Smooth muscle cell (in vitro differentiated cells): ENCODE data around the gene CASP7. TPM values are rescaled to one million over a fixed set of nuclear protein-coding genes. Genes with fewer than 3 reads are reported as not detected.

Source experiments
- DNase-seq: peaks from one replicate; lab custom pipeline; 2025; ENCODE audit not compliant: unreplicated experiment; lab: John Stamatoyannopoulos, UW
- H2AFZ ChIP-seq: fragments of 200-600 bp; sonication (generic); 2 replicates; pipeline ENCODE4 v1.6.0; 2016; ENCODE audit warnings: antibody characterized with exemption, low read depth, mild to moderate bottlenecking
- H3F3A ChIP-seq: fragments of 200-600 bp; sonication (generic); 2 replicates; pipeline ENCODE4 v1.6.0; 2017; ENCODE audit warnings: antibody characterized with exemption, low read depth
- H3K27ac ChIP-seq: fragments of 200-600 bp; sonication (generic); 2 replicates; pipeline ENCODE4 v1.5.1; 2016; ENCODE audit warnings: low read depth, mild to moderate bottlenecking
- H3K27me3 ChIP-seq: fragments of 200-600 bp; sonication (generic); 2 replicates; pipeline ENCODE4 v1.6.1; 2016; ENCODE audit warnings: low read depth, mild to moderate bottlenecking
- H3K36me3 ChIP-seq: fragments of 200-600 bp; sonication (generic); 2 replicates; pipeline ENCODE4 v1.5.1; 2016; ENCODE audit warnings: low read depth
- H3K4me1 ChIP-seq: fragments of 200-600 bp; sonication (generic); 2 replicates; pipeline ENCODE4 v1.5.1; 2016; ENCODE audit warnings: low read depth
- H3K4me2 ChIP-seq: fragments of 200-600 bp; sonication (generic); 2 replicates; pipeline ENCODE4 v1.6.0; 2016; ENCODE audit warnings: mild to moderate bottlenecking
- H3K4me3 ChIP-seq: fragments of 200-600 bp; sonication (generic); 2 replicates; pipeline ENCODE4 v1.5.1; 2016; ENCODE audit warnings: mild to moderate bottlenecking
- H3K79me2 ChIP-seq: fragments of 200-600 bp; sonication (generic); 2 replicates; pipeline ENCODE4 v1.6.0; 2016; ENCODE audit warnings: low read depth, mild to moderate bottlenecking
- H3K9ac ChIP-seq: fragments of 200-600 bp; sonication (generic); 2 replicates; pipeline ENCODE4 v1.6.0; 2016; ENCODE audit warnings: low read depth
- H3K9me3 ChIP-seq: fragments of 200-600 bp; sonication (generic); replicated peaks from 2 replicates; pipeline ENCODE4 v1.5.1; 2016; ENCODE audit warnings: low read depth
- H4K20me1 ChIP-seq: fragments of 200-600 bp; sonication (generic); 2 replicates; pipeline ENCODE4 v1.6.0; 2016; ENCODE audit warnings: low read depth
- WGBS: methylation state at CpG from one replicate; pipeline ENCODE4 v1.1.7; 2016; ENCODE audit warnings: low lambda C conversion rate; 5-methylcytosine and 5-hydroxymethylcytosine counted together
- polyA plus RNA-seq: library from polyadenylated mRNA; unstranded; fragments of >200 nt; fragmentation: Nextera tagmentation; extraction: Ambion mirVana; gene quantifications from 2 replicates; pipeline ENCODE4 v1.2.1, GENCODE V29; 2016
- total RNA-seq: library from RNA; depleted of rRNA; stranded (reverse); fragments of >200 nt; gene quantifications from 2 replicates; pipeline ENCODE4 v1.2.3, GENCODE V29; 2014
- TF ChIP-seq, protein P1 (sequence below): fragments of 200-600 bp; sonication (generic); IDR thresholded peaks from 2 replicates; pipeline ENCODE4 v1.5.1; 2017; ENCODE audit warnings: borderline replicate concordance, mild to moderate bottlenecking, antibody characterized with exemption; ENCODE audit not compliant: insufficient read depth, poor library complexity, severe bottlenecking

Gene CASP7
- total and polyA plus RNA-seq, 2 experiments from 2014 or later = 16.2 to 21.5 TPM

DNA sequence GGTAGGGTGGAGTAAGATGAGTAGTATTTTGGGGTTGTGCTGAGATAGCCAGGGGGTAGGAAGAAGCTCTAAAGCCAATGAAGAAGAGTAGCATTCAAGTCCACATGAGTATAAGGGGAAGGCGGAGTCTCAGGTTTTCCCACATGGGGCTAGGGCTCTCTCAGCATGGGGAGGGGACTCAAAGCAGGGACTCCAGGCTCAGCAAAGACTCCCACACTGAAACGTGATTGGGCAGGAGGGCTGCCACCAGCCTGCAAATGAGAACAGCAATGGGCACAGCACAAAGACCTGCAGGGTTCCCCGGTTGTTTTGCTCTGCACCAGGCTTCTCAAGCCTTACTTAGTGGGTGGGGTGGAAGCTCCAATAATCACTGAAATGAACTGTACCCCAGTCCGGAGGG, 14.4 kb upstream of the CASP7 start:
- Histone ChIP-seq H3K27me3 (no peaks in the 10 kb centered on the region), H2AFZ (no peak overlapping the region)
- 89% methylated on average over 4 of the region's 4 CpGs for WGBS

DNA sequence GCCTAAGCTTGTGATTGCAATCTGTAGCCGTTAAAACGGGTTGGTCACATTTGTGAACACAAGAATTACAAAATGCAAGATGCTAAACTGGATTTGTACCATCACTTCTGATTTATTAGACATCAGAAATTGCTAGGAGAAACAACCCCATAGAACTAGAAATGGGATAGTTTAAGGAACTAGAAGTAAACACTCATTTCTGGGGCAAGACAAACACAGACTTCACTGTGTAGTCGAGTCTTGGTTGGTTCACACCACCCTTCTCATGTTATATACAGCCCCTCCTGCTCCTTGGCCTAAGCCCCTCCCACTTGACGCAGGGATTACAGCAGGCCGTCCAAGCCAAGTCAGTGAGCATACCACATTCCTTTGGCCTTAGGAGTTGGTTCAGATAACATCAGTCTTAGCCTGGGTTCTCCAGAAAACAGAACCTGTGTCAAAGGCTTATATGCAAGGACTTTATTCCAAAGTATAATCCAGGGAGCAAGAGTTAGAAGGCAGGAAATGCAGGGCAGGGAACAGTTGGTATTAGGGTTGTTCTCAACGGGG, 13.8 kb upstream of the CASP7 start:
- Histone ChIP-seq H2AFZ (no peak overlapping the region), H3K4me2 (peak overlapping the region; percentile 44), H3K36me3 (no peaks in the 10 kb centered on the region)

More for the DNA sequence above, 14.4 kb upstream of the CASP7 start:
- TF ChIP-seq, protein P1, sequence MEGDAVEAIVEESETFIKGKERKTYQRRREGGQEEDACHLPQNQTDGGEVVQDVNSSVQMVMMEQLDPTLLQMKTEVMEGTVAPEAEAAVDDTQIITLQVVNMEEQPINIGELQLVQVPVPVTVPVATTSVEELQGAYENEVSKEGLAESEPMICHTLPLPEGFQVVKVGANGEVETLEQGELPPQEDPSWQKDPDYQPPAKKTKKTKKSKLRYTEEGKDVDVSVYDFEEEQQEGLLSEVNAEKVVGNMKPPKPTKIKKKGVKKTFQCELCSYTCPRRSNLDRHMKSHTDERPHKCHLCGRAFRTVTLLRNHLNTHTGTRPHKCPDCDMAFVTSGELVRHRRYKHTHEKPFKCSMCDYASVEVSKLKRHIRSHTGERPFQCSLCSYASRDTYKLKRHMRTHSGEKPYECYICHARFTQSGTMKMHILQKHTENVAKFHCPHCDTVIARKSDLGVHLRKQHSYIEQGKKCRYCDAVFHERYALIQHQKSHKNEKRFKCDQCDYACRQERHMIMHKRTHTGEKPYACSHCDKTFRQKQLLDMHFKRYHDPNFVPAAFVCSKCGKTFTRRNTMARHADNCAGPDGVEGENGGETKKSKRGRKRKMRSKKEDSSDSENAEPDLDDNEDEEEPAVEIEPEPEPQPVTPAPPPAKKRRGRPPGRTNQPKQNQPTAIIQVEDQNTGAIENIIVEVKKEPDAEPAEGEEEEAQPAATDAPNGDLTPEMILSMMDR = no peak
- no peak for DNase-seq
- Histone ChIP-seq H4K20me1 (no peaks in the 10 kb centered on the region), H3K9ac (no peak overlapping the region), H3K9me3 (no peaks in the 10 kb centered on the region), H3K4me3 (no peak overlapping the region), H3K79me2 (no peaks in the 10 kb centered on the region), H3K36me3 (no peaks in the 10 kb centered on the region), H3K4me1 (no peaks in the 10 kb centered on the region), H3K27ac (no peak overlapping the region), H3K4me2 (no peak overlapping the region), H3F3A (no peaks in the 10 kb centered on the region)

DNA sequence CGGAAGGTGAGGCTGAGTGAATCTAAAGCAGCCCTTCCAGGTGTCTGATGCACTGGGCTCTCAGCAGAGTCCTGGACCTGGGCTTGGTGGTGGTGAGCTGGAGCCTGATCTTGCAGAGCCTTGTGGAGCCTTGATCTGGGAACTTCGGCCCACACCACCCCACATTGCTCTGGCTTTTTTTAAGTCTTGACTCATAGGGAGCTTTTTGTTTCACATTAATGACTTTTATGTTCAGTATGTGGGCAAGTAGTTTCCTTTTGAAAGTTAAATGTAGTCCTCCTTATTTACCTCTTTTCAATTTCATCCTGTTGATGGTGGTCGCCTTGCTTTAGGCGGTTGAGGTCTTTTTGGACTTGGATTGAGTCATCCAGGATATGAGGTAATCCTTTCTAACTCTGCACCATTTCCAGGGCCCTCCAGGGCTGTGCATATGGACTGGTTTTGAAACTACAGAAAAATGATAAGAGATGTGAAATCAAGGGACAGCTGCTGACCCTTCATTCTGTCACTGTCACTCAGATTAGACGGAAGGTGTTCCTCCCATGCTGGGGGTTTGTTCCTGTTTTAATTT, 12.9 kb upstream of the CASP7 start:
- Histone ChIP-seq H3K9me3 (no peaks in the 10 kb centered on the region), H3K36me3 (no peaks in the 10 kb centered on the region), H3K27ac (peak overlapping the region; percentile 47), H3K4me2 (peak overlapping the region; percentile 44), H3F3A (no peaks in the 10 kb centered on the region), H3K4me3 (no peak overlapping the region), H2AFZ (peak overlapping the region; percentile 37), H3K9ac (no peak overlapping the region), H3K27me3 (no peaks in the 10 kb centered on the region), H4K20me1 (no peaks in the 10 kb centered on the region), H3K79me2 (no peaks in the 10 kb centered on the region), H3K4me1 (no peaks in the 10 kb centered on the region)
- TF ChIP-seq, protein P1 = no peak
- DNase-seq = no peak
- 53% methylated on average over 5 of the region's 5 CpGs for WGBS

More for the DNA sequence above, 13.8 kb upstream of the CASP7 start:
- H4K20me1 ChIP-seq = no peaks in the 10 kb centered on the region
- H3K9ac ChIP-seq = no peak overlapping the region
- H3K27me3 ChIP-seq = no peaks in the 10 kb centered on the region
- 58% methylated on average over 6 of the region's 6 CpGs for WGBS
- no peaks in the 10 kb centered on the region for H3F3A ChIP-seq
- DNase-seq = no peak
- TF ChIP-seq, protein P1 = no peak
- no peaks in the 10 kb centered on the region for H3K79me2 ChIP-seq
- H3K9me3 ChIP-seq = no peaks in the 10 kb centered on the region
- no peaks in the 10 kb centered on the region for H3K4me1 ChIP-seq
- no peak overlapping the region for H3K27ac ChIP-seq
- H3K4me3 ChIP-seq = no peak overlapping the region
